ENCODE measurements around the gene NRIP2. TPM values are rescaled to one million over a fixed set of nuclear protein-coding genes. Genes with fewer than 3 reads are reported as not detected.

The NRIP2 gene
- total and polyA plus RNA-seq, 2 donors: 1.7 to 4.3 TPM

DNA sequence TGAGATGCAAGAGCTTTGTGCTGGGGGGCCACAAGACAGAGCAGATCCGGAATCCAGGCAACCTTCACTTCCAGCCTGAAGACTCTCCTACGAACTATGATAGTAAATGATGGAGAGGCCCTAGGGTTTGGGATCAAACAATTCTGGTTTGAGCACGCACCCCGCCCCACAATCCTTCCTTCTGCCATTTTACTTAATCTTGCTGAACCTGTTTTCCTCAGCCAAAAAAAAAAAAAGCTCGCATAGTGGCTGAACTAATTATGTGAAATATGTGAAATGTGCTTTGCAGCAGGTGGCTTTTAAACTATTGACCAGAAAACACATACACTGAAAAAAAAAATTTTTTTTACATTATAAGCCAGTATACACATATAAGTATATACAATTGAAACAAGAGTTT is 23.0 kb downstream of the NRIP2 start:
- DNase-seq (ENCODE audit: extremely low spot score): no peak
- Histone ChIP-seq H3K4me3 (ENCODE audit: low read depth, low read length) (no peak overlapping the region), H3K36me3 (ENCODE audit: insufficient read depth) (no peaks in the 10 kb centered on the region), H3K27ac (ENCODE audit: low read depth) (no peak overlapping the region), H3K4me1 (ENCODE audit: insufficient read depth) (no peaks in the 10 kb centered on the region)
- 83% methylated on average over 5 of the region's 5 CpGs for WGBS

DNA sequence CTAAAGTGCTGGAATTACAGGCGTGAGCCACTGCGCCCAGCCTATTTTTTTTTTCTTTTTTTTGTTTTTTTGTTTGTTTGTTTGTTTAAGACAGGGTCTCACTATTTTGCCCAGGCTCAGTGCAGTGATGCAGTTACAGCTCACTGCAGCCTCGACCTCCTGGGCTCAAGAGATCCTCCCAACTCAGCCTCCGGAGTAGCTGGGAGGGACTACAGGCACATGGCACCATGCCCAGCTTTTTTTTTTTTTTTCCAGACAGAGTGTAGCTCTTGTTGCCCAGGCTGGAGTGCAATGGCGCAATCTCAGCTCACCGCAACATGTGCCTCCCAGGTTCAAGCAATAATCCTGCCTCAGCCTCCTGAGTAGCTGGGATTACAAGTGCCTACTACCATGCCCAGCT is 28.1 kb downstream of the NRIP2 start:
- no peak overlapping the region for H3K27ac ChIP-seq (ENCODE audit: low read depth)
- H3K4me3 ChIP-seq (ENCODE audit: low read depth, low read length): no peak overlapping the region
- WGBS: 88% methylated on average over 6 of the region's 6 CpGs
- no peaks in the 10 kb centered on the region for H3K36me3 ChIP-seq (ENCODE audit: insufficient read depth)
- no peak for DNase-seq (ENCODE audit: extremely low spot score)
- no peaks in the 10 kb centered on the region for H3K4me1 ChIP-seq (ENCODE audit: insufficient read depth)

DNA sequence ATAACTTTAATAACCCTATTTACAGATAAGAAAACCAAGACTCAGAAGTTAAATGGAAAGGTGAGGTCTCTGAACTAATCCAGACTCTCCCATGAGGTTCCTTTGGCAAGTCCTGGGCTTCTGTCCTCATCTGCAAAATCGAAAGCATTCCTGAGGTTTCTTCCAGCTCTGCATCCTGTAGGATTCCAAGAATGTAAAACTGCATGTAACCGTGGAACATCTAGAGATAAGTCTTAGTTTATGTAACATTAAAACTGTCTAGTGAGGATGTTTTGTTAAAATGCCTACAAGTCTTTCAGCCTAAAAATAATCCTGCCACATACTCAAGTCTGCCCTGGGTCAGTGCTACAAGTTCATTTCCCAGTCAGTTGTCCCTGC is 29.7 kb downstream of the NRIP2 start:
- DNase-seq (ENCODE audit: extremely low spot score): no peak
- no peaks in the 10 kb centered on the region for H3K4me1 ChIP-seq (ENCODE audit: insufficient read depth)
- H3K27ac ChIP-seq (ENCODE audit: low read depth): no peak overlapping the region
- H3K4me3 ChIP-seq (ENCODE audit: low read depth, low read length): no peak overlapping the region
- peaks cover 3% of the 10 kb centered on the region for H3K36me3 ChIP-seq (ENCODE audit: insufficient read depth)
- 17% methylated on average over 2 of the region's 2 CpGs for WGBS

DNA sequence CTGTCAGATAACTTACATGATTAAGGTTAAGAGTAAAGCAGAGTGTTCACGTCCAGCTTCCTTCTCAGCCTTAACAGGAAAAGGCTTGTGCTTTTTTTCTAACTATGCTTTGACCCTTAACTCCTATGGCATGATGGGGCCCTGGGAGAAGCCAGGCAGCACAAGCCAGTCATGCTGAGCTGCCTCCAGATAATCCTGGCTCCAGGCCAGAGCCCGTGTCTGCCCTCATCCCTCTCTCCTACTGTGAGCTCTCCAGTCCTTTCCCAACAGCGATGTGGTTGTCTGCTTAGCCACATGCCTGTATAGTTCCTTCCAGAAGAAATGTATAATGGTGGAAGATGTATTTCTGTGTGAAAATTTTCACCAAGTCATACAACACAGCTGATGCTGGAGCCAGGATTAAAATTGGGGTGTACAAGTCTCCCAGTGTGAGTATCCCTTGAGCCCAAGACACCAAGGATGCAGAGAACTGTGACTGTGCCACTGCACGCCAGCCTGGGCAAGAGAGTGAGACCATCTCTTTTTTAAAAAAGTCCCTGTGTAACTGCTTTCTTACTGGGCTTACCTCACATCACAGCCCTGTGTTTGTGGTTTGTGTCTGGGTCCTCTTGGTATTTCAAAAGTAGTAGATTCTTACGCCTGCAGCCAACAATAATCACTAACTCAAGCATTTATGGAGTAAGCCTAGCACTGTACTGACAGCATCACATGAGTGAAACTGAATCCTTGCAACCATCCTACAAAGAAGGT is 30.3 kb downstream of the NRIP2 start:
- Histone ChIP-seq H3K27ac (ENCODE audit: low read depth) (no peak overlapping the region), H3K4me3 (ENCODE audit: low read depth, low read length) (no peak overlapping the region), H3K4me1 (ENCODE audit: insufficient read depth) (no peaks in the 10 kb centered on the region), H3K36me3 (ENCODE audit: insufficient read depth) (peaks cover 3% of the 10 kb centered on the region)
- WGBS: 41% methylated on average over 5 of the region's 5 CpGs
- no peak for DNase-seq (ENCODE audit: extremely low spot score)

GRCh38 chr12:2803635-2804392 is 31.0 kb downstream of the NRIP2 start:
- no peaks in the 10 kb centered on the region for H3K4me1 ChIP-seq (ENCODE audit: insufficient read depth)
- DNase-seq (ENCODE audit: extremely low spot score): no peak
- peaks cover 5% of the 10 kb centered on the region for H3K36me3 ChIP-seq (ENCODE audit: insufficient read depth)
- 64% methylated on average over 7 of the region's 7 CpGs for WGBS
- H3K4me3 ChIP-seq (ENCODE audit: low read depth, low read length): no peak overlapping the region
- H3K27ac ChIP-seq (ENCODE audit: low read depth): no peak overlapping the region

DNA sequence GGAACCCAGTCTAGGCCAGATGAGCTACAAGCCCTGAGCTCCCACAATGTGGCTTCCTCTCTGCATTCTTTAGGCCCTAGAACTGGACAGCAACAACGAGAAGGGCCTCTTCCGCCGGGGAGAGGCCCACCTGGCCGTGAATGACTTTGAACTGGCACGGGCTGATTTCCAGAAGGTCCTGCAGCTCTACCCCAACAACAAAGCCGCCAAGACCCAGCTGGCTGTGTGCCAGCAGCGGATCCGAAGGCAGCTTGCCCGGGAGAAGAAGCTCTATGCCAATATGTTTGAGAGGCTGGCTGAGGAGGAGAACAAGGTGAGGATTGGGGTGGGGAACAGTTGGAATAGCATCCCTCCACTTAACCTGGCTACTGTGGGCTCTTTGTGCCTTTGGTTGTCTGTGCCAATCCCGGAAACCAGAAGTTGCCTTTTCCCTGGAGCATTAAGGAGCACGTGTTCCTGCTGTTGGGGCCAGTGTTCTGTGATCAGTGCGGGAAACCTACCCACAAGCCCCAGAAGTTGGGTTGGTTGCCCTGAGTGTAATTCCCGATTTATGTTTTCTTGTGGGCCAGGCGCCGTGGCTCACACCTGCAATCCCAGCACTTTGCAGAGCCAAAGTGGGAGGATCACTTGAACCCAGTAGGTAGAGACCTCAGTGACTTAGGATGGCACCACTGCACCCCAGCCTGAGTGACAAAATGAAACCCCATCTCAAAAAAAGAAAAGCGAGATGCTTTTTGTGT is 33.6 kb downstream of the NRIP2 start:
- no peak overlapping the region for H3K27ac ChIP-seq (ENCODE audit: low read depth)
- no peak for DNase-seq (ENCODE audit: extremely low spot score)
- 73% methylated on average over 16 of the region's 16 CpGs for WGBS
- H3K4me1 ChIP-seq (ENCODE audit: insufficient read depth): no peaks in the 10 kb centered on the region
- H3K36me3 ChIP-seq (ENCODE audit: insufficient read depth): peaks cover 5% of the 10 kb centered on the region
- no peak overlapping the region for H3K4me3 ChIP-seq (ENCODE audit: low read depth, low read length)

DNA sequence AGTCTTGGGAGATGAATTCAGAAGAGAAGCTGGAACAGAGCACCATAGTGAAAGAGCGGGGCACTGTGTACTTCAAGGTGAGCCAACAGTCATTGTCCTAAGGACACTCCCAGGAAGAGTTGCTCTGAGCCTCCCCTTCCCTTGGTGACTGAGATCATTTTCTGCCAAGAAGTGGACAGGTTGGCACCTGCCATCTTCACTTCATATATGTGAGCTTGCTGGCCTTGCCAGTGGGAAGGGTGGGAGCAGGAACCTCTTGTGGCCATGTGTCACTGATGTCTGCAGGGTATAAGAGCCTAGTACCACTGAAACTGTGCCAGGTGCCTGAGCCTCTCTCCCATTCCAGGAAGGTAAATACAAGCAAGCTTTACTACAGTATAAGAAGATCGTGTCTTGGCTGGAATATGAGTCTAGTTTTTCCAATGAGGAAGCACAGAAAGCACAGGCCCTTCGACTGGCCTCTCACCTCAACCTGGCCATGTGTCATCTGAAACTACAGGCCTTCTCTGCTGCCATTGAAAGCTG is 34.7 kb downstream of the NRIP2 start:
- peaks cover 5% of the 10 kb centered on the region for H3K36me3 ChIP-seq (ENCODE audit: insufficient read depth)
- H3K27ac ChIP-seq (ENCODE audit: low read depth): no peak overlapping the region
- H3K4me3 ChIP-seq (ENCODE audit: low read depth, low read length): no peak overlapping the region
- no peaks in the 10 kb centered on the region for H3K4me1 ChIP-seq (ENCODE audit: insufficient read depth)
- 89% methylated on average over 3 of the region's 3 CpGs for WGBS
- no peak for DNase-seq (ENCODE audit: extremely low spot score)

DNA sequence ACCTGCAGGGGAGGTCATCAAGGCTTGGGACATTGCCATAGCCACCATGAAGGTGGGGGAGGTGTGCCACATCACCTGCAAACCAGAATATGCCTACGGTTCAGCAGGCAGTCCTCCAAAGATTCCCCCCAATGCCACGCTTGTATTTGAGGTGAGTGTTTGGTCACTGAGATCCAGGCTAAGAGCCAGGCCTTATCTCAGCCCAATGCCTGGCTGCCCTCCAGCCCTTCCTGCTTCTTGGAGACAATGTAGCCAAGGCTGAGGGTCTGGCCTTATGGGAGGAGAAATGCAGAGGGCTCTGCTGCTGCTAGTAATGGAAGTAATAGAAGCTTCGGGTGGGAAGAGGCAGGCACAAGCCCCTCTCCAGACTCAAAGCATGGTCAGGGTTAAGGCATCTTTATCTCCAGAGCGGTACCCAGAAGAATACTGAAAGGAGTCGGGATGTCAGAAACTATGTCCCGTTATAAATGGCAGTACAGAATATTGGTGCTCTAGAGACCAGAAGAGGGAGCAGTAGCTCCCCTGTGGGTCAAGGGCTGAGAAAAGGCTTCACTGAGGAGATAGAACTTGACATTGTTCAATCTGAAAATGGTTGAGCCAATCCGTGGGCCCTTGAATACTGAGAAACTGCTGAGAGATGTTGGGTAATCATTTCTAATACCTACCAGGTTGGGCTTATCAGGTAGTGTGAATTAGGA is 37.0 kb downstream of the NRIP2 start:
- DNase-seq (ENCODE audit: extremely low spot score): no peak
- Histone ChIP-seq H3K27ac (ENCODE audit: low read depth) (no peak overlapping the region), H3K36me3 (ENCODE audit: insufficient read depth) (peaks cover 5% of the 10 kb centered on the region), H3K4me3 (ENCODE audit: low read depth, low read length) (no peak overlapping the region), H3K4me1 (ENCODE audit: insufficient read depth) (no peaks in the 10 kb centered on the region)
- WGBS: 56% methylated on average over 7 of the region's 7 CpGs

DNA sequence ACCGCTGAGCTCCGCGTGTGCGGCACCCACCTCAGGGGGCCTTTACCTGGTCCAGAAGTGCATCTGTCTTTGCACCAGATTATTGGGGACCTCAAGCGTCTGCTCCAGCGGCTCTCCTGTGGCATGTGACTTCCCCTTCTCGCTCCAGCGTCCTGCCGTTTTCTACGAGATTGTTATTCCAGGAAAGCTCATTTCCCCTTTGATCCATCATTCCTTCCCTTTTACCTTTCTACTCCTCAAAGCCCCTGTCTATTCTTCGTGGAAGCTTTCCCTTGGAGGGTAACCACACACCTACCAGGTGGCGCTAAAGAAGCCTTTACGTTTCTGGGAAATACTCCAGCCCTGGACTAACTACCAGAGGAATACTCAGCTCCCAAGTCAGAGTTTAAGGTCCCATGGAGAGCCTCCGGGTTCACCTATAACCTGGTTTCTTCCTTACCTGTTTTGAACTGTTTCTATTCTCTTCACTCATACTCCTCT is 38.6 kb downstream of the NRIP2 start:
- DNase-seq (ENCODE audit: extremely low spot score): no peak
- 9% methylated on average over 14 of the region's 14 CpGs for WGBS
- H3K4me3 ChIP-seq (ENCODE audit: low read depth, low read length): peak overlapping the region; percentile 95
- no peak overlapping the region for H3K27ac ChIP-seq (ENCODE audit: low read depth)
- no peaks in the 10 kb centered on the region for H3K4me1 ChIP-seq (ENCODE audit: insufficient read depth)
- H3K36me3 ChIP-seq (ENCODE audit: insufficient read depth): peaks cover 5% of the 10 kb centered on the region

DNA sequence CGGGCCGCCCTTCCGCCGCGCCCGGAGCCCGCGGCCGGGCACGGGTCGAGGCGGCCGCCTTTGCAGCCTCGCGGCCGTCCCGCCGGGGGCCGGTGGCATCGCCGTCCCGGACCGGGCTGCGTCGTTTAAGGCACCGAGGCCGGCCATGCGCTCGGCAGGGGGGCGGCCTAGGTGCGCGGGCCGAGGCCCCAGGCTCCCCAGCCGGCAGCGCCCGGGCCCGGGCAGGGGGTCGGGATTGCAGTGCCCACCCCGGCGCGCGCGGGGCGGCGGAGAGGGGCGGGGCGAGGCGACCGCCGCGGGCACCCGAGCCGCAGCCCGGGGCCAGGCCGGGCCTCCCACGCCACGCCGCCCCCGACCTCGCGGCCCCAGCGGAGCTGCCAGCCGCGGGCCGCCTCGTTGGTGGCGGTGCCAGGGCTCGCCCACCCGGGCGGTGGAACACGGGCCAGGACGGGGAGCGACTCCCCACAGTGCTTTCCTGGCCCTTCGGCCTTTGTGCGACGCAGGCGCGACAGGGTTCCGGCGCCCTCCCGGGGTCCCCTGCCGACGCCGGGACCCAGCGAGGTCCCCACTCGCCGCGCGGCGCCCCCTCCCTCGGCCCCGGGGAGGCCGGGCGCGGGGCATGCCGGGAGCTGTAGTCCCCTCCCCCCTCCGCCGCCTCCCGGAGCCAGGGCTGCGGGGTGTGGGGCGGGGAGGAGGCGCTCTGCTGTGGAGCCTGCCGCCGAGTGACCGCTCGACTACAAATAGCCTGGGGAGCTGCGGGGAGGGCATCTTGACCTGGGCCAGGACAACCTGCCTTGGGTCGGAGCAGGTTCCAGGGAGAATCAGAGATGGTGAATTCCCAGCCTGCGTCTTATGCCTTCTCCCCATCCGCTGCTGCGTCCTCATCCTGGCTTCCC is 39.3 kb downstream of the NRIP2 start:
- Histone ChIP-seq H3K4me3 (ENCODE audit: low read depth, low read length) (peak overlapping the region; percentile 95), H3K36me3 (ENCODE audit: insufficient read depth) (peaks cover 2% of the 10 kb centered on the region), H3K27ac (ENCODE audit: low read depth) (no peak overlapping the region), H3K4me1 (ENCODE audit: insufficient read depth) (no peaks in the 10 kb centered on the region)
- WGBS: under 1% methylated on average over 111 of the region's 111 CpGs
- no peak for DNase-seq (ENCODE audit: extremely low spot score)

- DNase-seq (ENCODE audit: extremely low spot score): peak; percentile 83
Measured at GRCh38 chr12:2794736-2795289, 40.0 kb downstream of the NRIP2 start, which contains the start of gene FKBP4. FKBP4 (plus strand) TSS chr12:2794970; CDS start chr12:2795140, 170 bp downstream.

DNA sequence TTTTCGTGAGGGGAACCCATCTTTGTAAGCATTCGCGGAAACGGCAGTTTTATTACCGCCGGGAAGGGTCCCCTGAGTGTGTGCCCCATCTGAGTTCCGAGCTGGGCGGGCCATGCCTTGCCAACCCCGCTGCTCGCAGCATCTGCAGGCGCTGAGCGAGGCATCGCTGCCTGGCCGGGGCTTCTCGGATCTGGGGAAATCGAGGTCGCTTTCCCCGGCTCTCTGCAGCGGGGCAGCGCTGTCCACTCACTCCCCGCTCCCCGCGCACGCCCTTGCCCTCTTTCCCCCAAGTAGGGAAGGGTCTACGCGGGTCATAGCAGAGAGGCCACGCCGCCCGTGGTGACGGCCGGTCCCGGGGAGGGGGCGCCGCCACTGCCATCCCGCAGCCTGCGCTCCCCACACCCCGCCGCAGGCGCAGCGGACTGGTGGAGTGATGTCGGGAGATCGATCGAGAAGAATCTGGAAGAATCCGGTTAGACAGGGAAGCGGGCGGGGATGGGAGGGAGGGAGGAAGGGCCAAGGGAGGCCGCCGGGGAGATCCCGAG is 40.6 kb downstream of the NRIP2 start:
- WGBS: 2% methylated on average over 49 of the region's 49 CpGs
- no peaks in the 10 kb centered on the region for H3K4me1 ChIP-seq (ENCODE audit: insufficient read depth)
- H3K27ac ChIP-seq (ENCODE audit: low read depth): peak overlapping the region; percentile 67
- peaks cover 2% of the 10 kb centered on the region for H3K36me3 ChIP-seq (ENCODE audit: insufficient read depth)
- no peak for DNase-seq (ENCODE audit: extremely low spot score)
- H3K4me3 ChIP-seq (ENCODE audit: low read depth, low read length): peak overlapping the region; percentile 95

More at GRCh38 chr12:2794736-2795289, 40.0 kb downstream of the NRIP2 start, which contains the start of gene FKBP4:
- under 1% methylated on average over 63 of the region's 63 CpGs for WGBS
- no peaks in the 10 kb centered on the region for H3K4me1 ChIP-seq (ENCODE audit: insufficient read depth)
- peak within 1 kb of the TSS; percentile 95 for H3K4me3 ChIP-seq (ENCODE audit: low read depth, low read length)
- peak within 1 kb of the TSS; percentile 67 for H3K27ac ChIP-seq (ENCODE audit: low read depth)
- H3K36me3 ChIP-seq (ENCODE audit: insufficient read depth): peaks cover 2% of the 10 kb centered on the region

Data from urinary bladder (tissue), 4 donors.